SK-N-SH treated with all-trans-retinoic acid at 6 μM for 48 hours (cell line): ENCODE results near the gene GFM1.

Experiments
- ARNTL ChIP-seq: fragments of 450-650 bp; formaldehyde crosslinking; IDR thresholded peaks from 2 replicates; pipeline ENCODE4 v1.5.0; 2020; ENCODE audit warnings: low read depth, mild to moderate bottlenecking, moderate library complexity, borderline replicate concordance
- PATZ1 ChIP-seq: fragments of 250-450 bp; sonication (Bioruptor Pico); IDR thresholded peaks from 2 replicates; pipeline ENCODE4 v1.8.0; 2020; ENCODE audit warnings: mild to moderate bottlenecking, moderate library complexity, borderline replicate concordance
- ZFP3 ChIP-seq: fragments of 250-450 bp; sonication (Bioruptor Pico); IDR thresholded peaks from 2 replicates; pipeline ENCODE4 v1.5.0; 2020; ENCODE audit warnings: mild to moderate bottlenecking, moderate library complexity
- ZNF565 ChIP-seq: fragments of 450-650 bp; formaldehyde crosslinking; conservative IDR thresholded peaks from 2 replicates; pipeline ENCODE4 v1.5.0; 2020; ENCODE audit warnings: low read depth, mild to moderate bottlenecking, moderate library complexity
- ZNF8 ChIP-seq: fragments of 450-650 bp; formaldehyde crosslinking; IDR thresholded peaks from 2 replicates; pipeline ENCODE4 v1.5.0; 2020; ENCODE audit warnings: mild to moderate bottlenecking, moderate library complexity

DNA sequence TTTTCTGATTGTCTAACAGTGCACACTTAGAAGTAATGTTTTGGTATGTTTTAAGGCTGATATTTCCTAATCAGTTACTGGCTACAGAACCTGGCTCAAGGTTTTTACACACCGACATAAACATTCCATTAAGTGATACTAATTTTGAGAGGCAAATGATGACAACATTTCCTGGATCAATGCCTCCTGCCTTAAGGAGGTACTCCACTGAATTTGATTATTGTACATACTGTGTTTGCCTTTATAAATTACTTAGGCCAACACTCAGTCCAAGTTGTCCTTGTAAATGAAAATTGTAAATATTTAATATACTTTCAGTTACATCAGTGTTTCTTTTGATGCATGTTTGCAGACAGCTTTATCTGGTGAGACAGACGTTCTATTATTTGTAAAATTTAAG lies 52.3 kb downstream of the GFM1 start:
- TF ChIP-seq ZFP3 (no peak), ZNF8 (CRISPR knock-in tag) (no peak), ZNF565 (CRISPR knock-in tag) (no peak), PATZ1 (CRISPR knock-in tag) (no peak), ARNTL (CRISPR knock-in tag) (no peak)
